ENCODE results near the gene RBPJ.

Gene RBPJ

DNA sequence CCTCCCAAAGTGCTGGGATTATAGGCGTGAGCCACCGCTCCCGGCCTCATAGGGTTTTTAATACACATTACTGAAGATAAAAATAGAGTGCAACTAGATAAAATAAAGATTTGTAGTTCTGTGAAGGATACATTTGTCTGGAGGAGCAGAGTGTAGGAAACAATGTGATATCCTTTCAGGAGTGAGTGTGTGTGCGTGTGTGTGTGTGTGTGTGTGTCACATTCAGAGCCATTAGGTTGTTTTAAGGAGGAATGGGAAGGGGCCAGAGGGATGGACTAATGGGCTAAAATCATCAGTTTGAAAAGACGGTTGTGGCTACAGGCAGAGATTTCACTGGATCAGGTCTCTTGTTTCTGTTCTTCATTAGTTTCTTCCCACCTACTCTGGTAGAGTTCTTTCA lies 40.0 kb downstream of the RBPJ start:
- TF ChIP-seq, protein P1, sequence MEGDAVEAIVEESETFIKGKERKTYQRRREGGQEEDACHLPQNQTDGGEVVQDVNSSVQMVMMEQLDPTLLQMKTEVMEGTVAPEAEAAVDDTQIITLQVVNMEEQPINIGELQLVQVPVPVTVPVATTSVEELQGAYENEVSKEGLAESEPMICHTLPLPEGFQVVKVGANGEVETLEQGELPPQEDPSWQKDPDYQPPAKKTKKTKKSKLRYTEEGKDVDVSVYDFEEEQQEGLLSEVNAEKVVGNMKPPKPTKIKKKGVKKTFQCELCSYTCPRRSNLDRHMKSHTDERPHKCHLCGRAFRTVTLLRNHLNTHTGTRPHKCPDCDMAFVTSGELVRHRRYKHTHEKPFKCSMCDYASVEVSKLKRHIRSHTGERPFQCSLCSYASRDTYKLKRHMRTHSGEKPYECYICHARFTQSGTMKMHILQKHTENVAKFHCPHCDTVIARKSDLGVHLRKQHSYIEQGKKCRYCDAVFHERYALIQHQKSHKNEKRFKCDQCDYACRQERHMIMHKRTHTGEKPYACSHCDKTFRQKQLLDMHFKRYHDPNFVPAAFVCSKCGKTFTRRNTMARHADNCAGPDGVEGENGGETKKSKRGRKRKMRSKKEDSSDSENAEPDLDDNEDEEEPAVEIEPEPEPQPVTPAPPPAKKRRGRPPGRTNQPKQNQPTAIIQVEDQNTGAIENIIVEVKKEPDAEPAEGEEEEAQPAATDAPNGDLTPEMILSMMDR (IDR thresholded peaks at IDR 0.05) = no peak

DNA sequence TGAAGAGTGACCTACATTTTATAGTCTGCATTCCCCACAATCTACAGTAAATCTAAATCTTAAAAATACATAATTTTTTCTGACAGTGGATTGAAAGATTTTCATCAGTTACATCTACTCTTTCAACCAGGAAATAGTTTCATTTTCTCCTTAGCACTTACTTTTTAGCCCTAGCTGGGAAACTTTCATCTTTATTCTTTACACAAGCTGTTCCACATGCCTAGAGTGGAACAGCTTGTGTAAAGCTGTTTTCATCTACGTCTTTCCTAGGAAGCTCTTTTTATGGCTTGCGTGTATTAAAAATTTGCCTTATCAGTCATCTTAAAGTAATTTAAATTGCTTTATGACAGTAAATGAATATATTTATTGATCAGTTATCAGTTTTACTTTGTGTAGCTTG lies 40.5 kb downstream of the RBPJ start:
- TF ChIP-seq, protein P1 (IDR thresholded peaks at IDR 0.05) = no peak

DNA sequence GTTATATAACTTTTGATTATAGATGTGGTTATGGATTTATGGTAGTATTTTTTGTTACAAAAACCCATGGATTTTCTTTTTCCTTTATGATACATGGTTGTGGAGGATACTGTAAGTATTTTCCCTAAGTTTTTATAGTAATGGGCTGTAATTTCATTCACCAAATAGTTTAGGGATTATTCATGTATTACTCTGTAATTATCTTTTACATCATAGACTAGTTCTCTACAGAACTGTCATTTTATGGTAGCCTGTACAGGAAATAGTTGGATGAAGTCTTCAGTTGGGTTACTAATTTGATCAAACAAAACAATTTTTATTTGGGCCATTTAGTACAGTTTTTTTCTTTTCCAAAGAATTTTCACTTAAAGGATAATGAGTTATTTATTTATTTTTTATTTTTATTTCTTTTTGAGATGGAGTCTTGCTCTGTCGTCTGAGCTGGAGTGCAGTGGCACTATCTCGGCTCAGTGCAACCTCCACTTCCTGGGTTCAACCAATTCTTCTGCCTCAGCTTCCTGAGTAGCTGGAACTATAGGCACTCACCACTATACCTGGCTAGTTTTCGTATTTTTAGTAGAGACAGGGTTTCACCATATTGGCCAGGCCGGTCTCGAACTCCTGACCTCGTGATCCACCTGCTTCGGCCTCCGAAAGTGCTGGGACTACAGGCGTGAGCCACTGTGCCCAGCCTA lies 42.1 kb downstream of the RBPJ start:
- TF ChIP-seq, protein P1 (IDR thresholded peaks at IDR 0.05) = no peak

DNA sequence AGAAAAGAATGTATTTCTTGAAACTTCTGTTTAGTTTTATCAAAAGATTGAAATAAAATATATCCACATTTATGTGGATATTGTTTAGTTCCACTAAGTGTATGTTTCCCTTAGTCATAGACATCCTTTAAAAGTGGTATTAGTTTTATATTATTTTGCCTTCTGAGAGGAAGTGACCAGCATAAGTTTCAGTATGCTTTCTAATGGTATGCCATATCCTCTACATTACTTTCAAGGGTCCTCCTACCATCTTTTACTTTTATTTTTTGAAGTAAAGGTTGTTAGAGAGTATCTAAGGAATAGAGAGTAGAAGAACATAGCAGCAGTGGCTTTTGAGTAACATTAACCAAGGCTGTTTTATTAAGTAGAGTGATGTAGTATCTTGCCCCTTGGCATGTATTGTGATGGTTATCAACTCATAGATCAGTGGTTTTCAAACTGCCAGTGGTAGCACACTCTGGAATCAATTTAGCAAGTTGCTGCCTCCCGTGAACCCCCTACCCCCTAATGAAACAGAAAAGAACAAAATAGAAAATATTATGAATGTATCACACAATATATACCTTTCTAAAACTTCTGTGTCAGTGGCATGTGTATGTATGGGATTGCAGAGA lies 44.8 kb downstream of the RBPJ start:
- TF ChIP-seq, protein P1 (IDR thresholded peaks at IDR 0.05) = no peak

DNA sequence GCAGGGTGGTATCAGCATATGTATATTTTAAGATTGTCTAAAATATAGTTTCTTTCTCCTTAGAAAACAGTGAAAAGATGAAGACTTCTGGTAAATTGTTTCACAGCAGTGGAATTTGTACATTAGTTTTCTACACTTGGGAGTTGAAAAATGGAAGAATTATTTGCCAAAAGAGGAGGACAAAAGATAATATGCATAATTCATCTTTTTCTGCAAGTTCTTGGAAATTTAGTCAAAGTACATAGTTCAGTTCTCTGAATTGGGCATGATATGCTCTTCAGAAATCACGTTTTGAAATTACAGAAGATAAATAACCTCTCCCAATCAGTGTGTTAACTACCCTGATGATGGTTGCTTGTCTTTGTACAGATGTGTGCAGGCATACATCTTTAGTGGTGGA lies 47.0 kb downstream of the RBPJ start:
- TF ChIP-seq, protein P1 (IDR thresholded peaks at IDR 0.05) = no peak

DNA sequence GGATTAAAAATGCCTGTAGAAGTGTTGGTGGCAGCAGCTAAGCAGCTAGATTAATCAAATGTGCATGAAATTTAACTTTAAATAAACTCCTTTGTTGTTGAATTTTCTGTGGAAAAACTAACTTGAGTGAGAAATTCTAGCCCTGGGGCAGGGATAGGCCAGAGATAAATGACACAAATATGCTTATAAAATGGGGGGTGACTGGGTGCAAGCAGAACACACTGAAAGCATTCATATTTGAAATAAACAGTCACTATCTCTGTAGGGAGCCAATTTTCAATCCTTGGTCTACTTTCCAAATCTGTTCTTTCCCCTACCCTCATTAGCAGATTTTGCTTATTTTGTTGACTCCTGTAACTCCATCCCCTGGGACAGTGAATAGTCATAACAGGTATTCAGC lies 47.9 kb downstream of the RBPJ start:
- TF ChIP-seq, protein P1 (IDR thresholded peaks at IDR 0.05) = no peak

DNA sequence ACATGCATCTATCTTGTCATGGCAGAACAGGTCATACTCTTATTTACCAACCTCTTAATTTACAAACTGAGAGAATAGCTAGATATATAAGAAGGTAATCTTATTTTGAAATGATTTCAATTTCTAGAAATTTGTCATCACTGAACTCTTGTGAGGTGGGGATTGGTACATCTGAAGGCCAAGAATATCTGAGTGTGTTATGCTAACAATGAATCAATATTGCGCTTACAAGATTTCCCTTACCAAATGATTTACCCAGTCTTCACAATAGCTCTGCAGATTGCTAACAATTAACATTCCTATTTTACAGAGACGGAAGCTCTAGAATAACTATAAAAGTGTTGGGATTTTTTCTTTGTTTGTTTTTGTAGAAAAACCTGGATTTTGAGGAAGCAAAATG lies 48.3 kb downstream of the RBPJ start:
- TF ChIP-seq, protein P1 (IDR thresholded peaks at IDR 0.05) = no peak
